ENCODE measurements around the gene PHEX.

GRCh38 chrX:22116605-22117546 is 84.8 kb downstream of the PHEX start:
- TF ChIP-seq CTCF (IDR thresholded peaks at IDR 0.05) (no peak), POLR2AphosphoS5 (IDR thresholded peaks at IDR 0.05) (no peak), POLR2A (IDR thresholded peaks at IDR 0.05; ENCODE audit: low read depth) (no peak)

Measured in esophagus muscularis mucosa (tissue), 3 donors.